HepG2 (cell line): Measurements from ENCODE around the gene GRID1. TPM values are rescaled to one million over a fixed set of nuclear protein-coding genes. Genes with fewer than 3 reads are reported as not detected.

ENCODE experiments used
- ATAC-seq: fragments of 200-7000 bp; cut with Tn5 transposase; 3 replicates; pipeline ENCODE4 v1.9.1; 2020; ENCODE audit warnings: mild to moderate bottlenecking, moderate library complexity
- BruUV-seq: library from RNA; stranded (reverse); fragments of 400-500 nt; replicated peaks from 2 replicates; lab custom pipeline; 2021; lab: Mats Ljungman, UMichigan
- CTCF ChIA-PET: fragments of 300-600 bp; formaldehyde crosslinking; extraction: SDS; loops from one replicate; lab custom pipeline; 2021; ENCODE audit warnings: low total read pairs, inconsistent platforms, low intra/inter-chr PET ratio; lab: Yijun Ruan, JAX
- POLR2A ChIA-PET: fragments of 350-600 bp; sonication (Branson Sonifier 250); formaldehyde crosslinking; loops from one replicate; lab custom pipeline; 2020; ENCODE audit warnings: antibody characterized with exemption, inconsistent platforms; lab: Yijun Ruan, JAX
- DNase-seq: peaks from one replicate; pipeline ENCODE4 v3.0.0-alpha.2; 2015; ENCODE audit warnings: low spot score
- FAIRE-seq: peaks from 3 replicates; lab custom pipeline; 2011; peaks lifted over from hg19 to GRCh38; lab: Jason Lieb, UNC
- H2AFZ ChIP-seq: one replicate; pipeline ENCODE4 v1.6.1; 2011; ENCODE audit warnings: low read length, inconsistent platforms
- H3K27ac ChIP-seq: fragments of 300-600 bp; 3 replicates; pipeline ENCODE4 v1.8.0; 2011; ENCODE audit warnings: mixed run types, mild to moderate bottlenecking, mixed read lengths, low read length, inconsistent platforms; ENCODE audit not compliant: insufficient read depth; ENCODE audit errors: extremely low read length
- H3K27me3 ChIP-seq, 2 experiments: fragments of 200-600 bp in 1 of 2; 2 replicates in 1 of 2; 3 replicates in 1 of 2; pipeline versions ENCODE4 v1.6.0 to v1.8.0; 2011; ENCODE audit warnings: low read length in 2 of 2, mild to moderate bottlenecking in 2 of 2, moderate library complexity in 2 of 2, inconsistent platforms in 1 of 2; ENCODE audit not compliant: insufficient read depth in 2 of 2, control insufficient read depth in 1 of 2
- H3K36me3 ChIP-seq, 2 experiments: fragments of 200-600 bp in 1 of 2; replicated peaks in 1 of 2; 2 replicates in 1 of 2; 3 replicates in 1 of 2; pipeline versions ENCODE4 v1.5.1 to v1.8.0; 2011; ENCODE audit warnings: low read length in 2 of 2, inconsistent platforms in 1 of 2; ENCODE audit not compliant: insufficient read depth in 2 of 2, control insufficient read depth in 1 of 2
- H3K4me1 ChIP-seq: 2 replicates; pipeline ENCODE4 v1.5.1; 2012; ENCODE audit warnings: low read length, inconsistent platforms; ENCODE audit not compliant: insufficient read depth
- H3K4me2 ChIP-seq: 2 replicates; pipeline ENCODE4 v1.6.0; 2011; ENCODE audit warnings: low read depth, low read length, inconsistent platforms
- H3K4me3 ChIP-seq, 3 experiments: fragments of 200-600 bp in 1 of 3; sonication (generic), shearing (Covaris generic) in 1 of 3; replicated peaks in 1 of 3; 2 replicates each; pipeline ENCODE4 v1.5.1; 2011 to 2016; ENCODE audit warnings: low read length in 3 of 3, inconsistent platforms in 2 of 3, low read depth in 2 of 3, mild to moderate bottlenecking in 2 of 3, control low read depth in 1 of 3, mixed read lengths in 1 of 3; ENCODE audit not compliant: insufficient read depth in 1 of 3
- H3K79me2 ChIP-seq: one replicate; pipeline ENCODE4 v1.6.1; 2011; ENCODE audit warnings: low read length, inconsistent platforms; ENCODE audit not compliant: insufficient read depth
- H3K9ac ChIP-seq: 2 replicates; pipeline ENCODE4 v1.6.0; 2011; ENCODE audit warnings: mild to moderate bottlenecking, low read depth, low read length, inconsistent platforms; ENCODE audit not compliant: insufficient read depth
- H3K9me3 ChIP-seq: 2 replicates; pipeline ENCODE4 v1.5.1; 2012; ENCODE audit warnings: mild to moderate bottlenecking, low read length
- H4K20me1 ChIP-seq: 2 replicates; pipeline ENCODE4 v1.6.0; 2011; ENCODE audit warnings: inconsistent platforms, mild to moderate bottlenecking, low read length, moderate library complexity; ENCODE audit not compliant: insufficient read depth
- SIN3A ChIP-seq: IDR thresholded peaks from 2 replicates; pipeline ENCODE4 v1.6.1; 2011; ENCODE audit warnings: low read depth, mild to moderate bottlenecking, control low read depth, low read length, borderline replicate concordance
- ZNF780A ChIP-seq: sonication (generic); formaldehyde crosslinking; IDR thresholded peaks from 2 replicates; pipeline ENCODE4 v1.8.0; 2022; ENCODE audit warnings: mild to moderate bottlenecking, missing genetic modification reagents, moderate library complexity
- WGBS: methylation state at CpG from one replicate; pipeline ENCODE4 v1.1.6; 2017; ENCODE audit warnings: low lambda C conversion rate; 5-methylcytosine and 5-hydroxymethylcytosine counted together
- in situ Hi-C: cut with HindIII; loops from 2 replicates; pipeline ENCODE4 v1.10.0; 2017; ENCODE audit warnings: low pct_unique_long_range_greater_than_20kb; ENCODE audit not compliant: extremely low pct_ligation_motif_present
- intact Hi-C: fragments of 100-400 bp; cut with micrococcal nuclease; formaldehyde crosslinking; loops from one replicate; pipeline ENCODE4 v1.10.0; 2022; ENCODE audit not compliant: unreplicated experiment
- polyA plus RNA-seq, 8 experiments: library from polyadenylated mRNA; depleted of rRNA in 3 of 8; stranded (reverse) in 7 of 8; unstranded in 1 of 8; fragments of >200 nt; fragmentation: Illumina TruSeq in 4 of 8; extraction: Trizol in 4 of 8; gene quantifications; 2 replicates each; pipeline versions ENCODE4 v1.2.1 to v1.2.3, GENCODE V29; 2011 to 2016; ENCODE audit warnings: low read depth in 4 of 8, missing spikeins in 1 of 8, mixed read lengths in 1 of 8; ENCODE audit not compliant: insufficient read depth in 1 of 8
- total RNA-seq, 5 experiments: library from RNA; depleted of rRNA; stranded (reverse); fragments of >200 nt; fragmentation: Illumina TruSeq; extraction: Trizol; gene quantifications; 2 replicates each; pipeline ENCODE4 v1.2.3, GENCODE V29; 2016; ENCODE audit warnings: low read depth in 1 of 5
- TF ChIP-seq, protein P1 (sequence below): fragments of 450-650 bp; IDR thresholded peaks from 2 replicates; pipeline ENCODE4 v1.6.1; 2016

The GRID1 gene
- total and polyA plus RNA-seq, 2 of the 13 experiments (the other 11 are each of a cell fraction or from before 2014, with no cell fraction given): 0.05 TPM; not detected in 1

DNA sequence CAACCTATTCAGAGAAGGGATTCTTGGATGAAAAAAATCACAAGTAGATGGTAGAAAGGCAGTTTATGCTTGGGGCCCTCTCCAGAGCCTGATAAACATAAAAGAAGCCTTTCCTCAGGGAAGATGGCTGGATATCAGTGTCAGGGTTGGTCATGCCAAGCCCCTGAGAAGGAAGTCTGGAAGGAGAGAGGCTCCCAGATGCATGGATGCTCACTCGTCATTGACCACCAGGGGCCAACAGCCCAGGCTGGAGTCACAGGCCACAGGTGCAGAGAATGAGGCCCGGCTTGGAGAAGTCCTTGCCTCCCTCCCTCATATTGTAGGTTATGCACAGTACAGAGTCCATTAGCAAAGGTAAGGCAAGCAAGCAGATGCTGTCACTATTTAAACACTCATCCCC lies 506.7 kb downstream of the GRID1 start:
- peak; percentile 37; the same call in 2 of the 3 replicates for ATAC-seq
- no TSS peak for BruUV-seq
- Histone ChIP-seq H3K4me3 (no peak overlapping the region), H3K9ac (no peak overlapping the region)
- TF ChIP-seq SIN3A: no peak
- TF ChIP-seq, all 625 proteins: peak for 0
- no peaks in the 10 kb centered on the region for H3K79me2 ChIP-seq
- H4K20me1 ChIP-seq: no peaks in the 10 kb centered on the region
- WGBS: 0% methylated on average over 1 of the region's 2 CpGs
- H3K4me1 ChIP-seq: no peaks in the 10 kb centered on the region
- no peak overlapping the region for H2AFZ ChIP-seq
- no peaks in the 10 kb centered on the region for H3K9me3 ChIP-seq
- ChIA-PET POLR2A (no interaction called here), CTCF (no interaction called here)
- H3K27me3 ChIP-seq: no peaks in the 10 kb centered on the region; a peak in 1 of 5 replicates
- no peak for FAIRE-seq
- DNase-seq: no peak
- intact Hi-C loops: no loop called here
- no peak overlapping the region for H3K4me2 ChIP-seq
- H3K27ac ChIP-seq: no peak overlapping the region
- in situ Hi-C loops: no loop called here
- no peaks in the 10 kb centered on the region for H3K36me3 ChIP-seq

- TF ChIP-seq ZNF780A (CRISPR knock-in tag): no peak
- TF ChIP-seq, protein P1, sequence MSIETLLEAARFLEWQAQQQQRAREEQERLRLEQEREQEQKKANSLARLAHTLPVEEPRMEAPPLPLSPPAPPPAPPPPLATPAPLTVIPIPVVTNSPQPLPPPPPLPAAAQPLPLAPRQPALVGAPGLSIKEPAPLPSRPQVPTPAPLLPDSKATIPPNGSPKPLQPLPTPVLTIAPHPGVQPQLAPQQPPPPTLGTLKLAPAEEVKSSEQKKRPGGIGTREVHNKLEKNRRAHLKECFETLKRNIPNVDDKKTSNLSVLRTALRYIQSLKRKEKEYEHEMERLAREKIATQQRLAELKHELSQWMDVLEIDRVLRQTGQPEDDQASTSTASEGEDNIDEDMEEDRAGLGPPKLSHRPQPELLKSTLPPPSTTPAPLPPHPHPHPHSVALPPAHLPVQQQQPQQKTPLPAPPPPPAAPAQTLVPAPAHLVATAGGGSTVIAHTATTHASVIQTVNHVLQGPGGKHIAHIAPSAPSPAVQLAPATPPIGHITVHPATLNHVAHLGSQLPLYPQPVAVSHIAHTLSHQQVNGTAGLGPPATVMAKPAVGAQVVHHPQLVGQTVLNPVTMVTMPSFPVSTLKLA: peak; percentile 84
- no peaks in the 10 kb centered on the region for H3K4me1 ChIP-seq
- no peak overlapping the region for H2AFZ ChIP-seq
- intact Hi-C loops: no loop called here
- no peaks in the 10 kb centered on the region for H3K36me3 ChIP-seq
- in situ Hi-C loops: no loop called here
- H3K9ac ChIP-seq: no peak overlapping the region
- no peaks in the 10 kb centered on the region; a peak in 1 of 5 replicates for H3K27me3 ChIP-seq
- ChIA-PET CTCF (no interaction called here), POLR2A (no interaction called here)
- H3K79me2 ChIP-seq: no peaks in the 10 kb centered on the region
- under 1% methylated on average over 3 of the region's 3 CpGs for WGBS
- H3K4me3 ChIP-seq: no peak overlapping the region
- no peaks in the 10 kb centered on the region for H3K9me3 ChIP-seq
- no peak overlapping the region for H3K27ac ChIP-seq
- H3K4me2 ChIP-seq: no peak overlapping the region
- FAIRE-seq: no peak
- no peak for ATAC-seq
- BruUV-seq: no TSS peak
- no peak for DNase-seq
- H4K20me1 ChIP-seq: no peaks in the 10 kb centered on the region
Observed at GRCh38 chr10:85858776-85859515, 507.6 kb downstream of the GRID1 start.
